H9 (cell line): ENCODE results near the gene FAM174B. TPM values are rescaled to one million over a fixed set of nuclear protein-coding genes. Genes with fewer than 3 reads are reported as not detected.

Experiments used
- DNase-seq: peaks from one replicate; pipeline ENCODE4 v3.0.0-alpha.2; 2017
- H2AFZ ChIP-seq: one replicate; pipeline ENCODE4 v1.6.1; 2013; ENCODE audit warnings: mild to moderate bottlenecking, low read length, control low read depth, moderate library complexity
- H2AK5ac ChIP-seq: 2 replicates; pipeline ENCODE4 v1.6.1; 2013; ENCODE audit warnings: low read length, control low read depth, mixed read lengths; ENCODE audit not compliant: insufficient read length
- H2BK120ac ChIP-seq: one replicate; pipeline ENCODE4 v1.6.1; 2013; ENCODE audit warnings: low read depth, mild to moderate bottlenecking, low read length, control low read depth, inconsistent platforms; ENCODE audit not compliant: poor library complexity, severe bottlenecking
- H2BK12ac ChIP-seq: 2 replicates; pipeline ENCODE4 v1.6.1; 2013; ENCODE audit warnings: low read length, control low read depth, mixed read lengths, low read depth; ENCODE audit not compliant: insufficient read length
- H2BK15ac ChIP-seq: 2 replicates; pipeline ENCODE4 v1.6.1; 2013; ENCODE audit warnings: low read depth, low read length, control low read depth
- H2BK20ac ChIP-seq: one replicate; pipeline ENCODE4 v1.6.1; 2013; ENCODE audit warnings: low read depth, mild to moderate bottlenecking, low read length, control low read depth, inconsistent platforms; ENCODE audit not compliant: poor library complexity, severe bottlenecking
- H2BK5ac ChIP-seq: 2 replicates; pipeline ENCODE4 v1.6.1; 2013; ENCODE audit warnings: low read length, control low read depth, mixed read lengths; ENCODE audit not compliant: insufficient read length
- H3K14ac ChIP-seq: 2 replicates; pipeline ENCODE4 v1.6.1; 2013; ENCODE audit warnings: low read length, control low read depth; ENCODE audit not compliant: insufficient read depth
- H3K18ac ChIP-seq: 2 replicates; pipeline ENCODE4 v1.6.1; 2013; ENCODE audit warnings: low read depth, mild to moderate bottlenecking, mixed read lengths, low read length, control low read depth; ENCODE audit not compliant: insufficient read length
- H3K23ac ChIP-seq: 2 replicates; pipeline ENCODE4 v1.6.1; 2013; ENCODE audit warnings: low read length, control low read depth, mixed read lengths, low read depth; ENCODE audit not compliant: insufficient read length
- H3K23me2 ChIP-seq: 2 replicates; pipeline ENCODE4 v1.6.1; 2013; ENCODE audit warnings: low read depth, mild to moderate bottlenecking, mixed read lengths, low read length, control low read depth; ENCODE audit not compliant: insufficient read length, poor library complexity, severe bottlenecking
- H3K27ac ChIP-seq: 2 replicates; pipeline ENCODE4 v1.5.1; 2013; ENCODE audit warnings: low read length, control low read depth, mixed read lengths, low read depth; ENCODE audit not compliant: insufficient read length
- H3K27me3 ChIP-seq: 2 replicates; pipeline ENCODE4 v1.6.1; 2013; ENCODE audit warnings: low read length, control low read depth, inconsistent platforms; ENCODE audit not compliant: insufficient read depth
- H3K4ac ChIP-seq: 2 replicates; pipeline ENCODE4 v1.6.1; 2013; ENCODE audit warnings: low read depth, mild to moderate bottlenecking, control low read depth, inconsistent platforms, low read length, moderate library complexity
- H3K4me1 ChIP-seq: 2 replicates; pipeline ENCODE4 v1.6.1; 2013; ENCODE audit warnings: low read length, control low read depth, inconsistent platforms; ENCODE audit not compliant: insufficient read depth
- H3K4me2 ChIP-seq: 2 replicates; pipeline ENCODE4 v1.6.1; 2013; ENCODE audit warnings: low read length, control low read depth, mixed read lengths; ENCODE audit not compliant: insufficient read length, insufficient read depth
- H3K56ac ChIP-seq: 2 replicates; pipeline ENCODE4 v1.6.1; 2013; ENCODE audit warnings: low read depth, mild to moderate bottlenecking, mixed read lengths, low read length, control low read depth; ENCODE audit not compliant: insufficient read length
- H3K79me1 ChIP-seq: 2 replicates; pipeline ENCODE4 v1.6.1; 2013; ENCODE audit warnings: low read depth, mild to moderate bottlenecking, moderate library complexity, low read length, control low read depth, inconsistent platforms; ENCODE audit not compliant: insufficient read depth, poor library complexity, severe bottlenecking
- H3K79me2 ChIP-seq: 2 replicates; pipeline ENCODE4 v1.6.1; 2013; ENCODE audit warnings: low read length, control low read depth, inconsistent platforms; ENCODE audit not compliant: insufficient read depth
- H3K9ac ChIP-seq: 2 replicates; pipeline ENCODE4 v1.6.1; 2013; ENCODE audit warnings: low read length, control low read depth, mixed read lengths; ENCODE audit not compliant: insufficient read length; ENCODE audit errors: extremely low read depth
- H3K9me3 ChIP-seq: one replicate; pipeline ENCODE4 v1.6.1; 2013; ENCODE audit warnings: low read depth, low read length, inconsistent platforms; ENCODE audit not compliant: control insufficient read depth
- H3T11ph ChIP-seq: one replicate; pipeline ENCODE4 v1.6.1; 2013; ENCODE audit warnings: mild to moderate bottlenecking, low read length, control low read depth, inconsistent platforms
- H4K20me1 ChIP-seq: one replicate; pipeline ENCODE4 v1.6.1; 2013; ENCODE audit not compliant: control insufficient read depth, insufficient read length, insufficient read depth
- H4K5ac ChIP-seq: 2 replicates; pipeline ENCODE4 v1.6.1; 2013; ENCODE audit warnings: low read depth, mild to moderate bottlenecking, mixed read lengths, low read length, control low read depth; ENCODE audit not compliant: insufficient read length
- H4K8ac ChIP-seq: replicated peaks from 2 replicates; pipeline ENCODE4 v1.6.1; 2013; ENCODE audit warnings: low read length, control low read depth, mixed read lengths, low read depth; ENCODE audit not compliant: insufficient read length
- H4K91ac ChIP-seq: 2 replicates; pipeline ENCODE4 v1.6.1; 2013; ENCODE audit warnings: low read depth, mild to moderate bottlenecking, moderate library complexity, mixed read lengths, low read length, control low read depth; ENCODE audit not compliant: insufficient read length
- H3K27ac Mint-ChIP-seq, 3 experiments: 2 replicates in 2 of 3; 3 replicates in 1 of 3; pipeline ENCODE4 v1.8.0; 2020 to 2021; ENCODE audit warnings: mixed read lengths in 3 of 3, mild to moderate bottlenecking in 1 of 3, moderate library complexity in 1 of 3
- H3K27me3 Mint-ChIP-seq: 2 replicates; pipeline ENCODE4 v1.8.0; 2021; ENCODE audit warnings: low read depth, mild to moderate bottlenecking, moderate library complexity, mixed read lengths
- H3K36me3 Mint-ChIP-seq, 3 experiments: 2 replicates in 2 of 3; 3 replicates in 1 of 3; pipeline ENCODE4 v1.8.0; 2020 to 2021; ENCODE audit warnings: low read depth in 3 of 3, mixed read lengths in 3 of 3; ENCODE audit not compliant: insufficient read depth in 1 of 3
- H3K4me1 Mint-ChIP-seq, 2 experiments: 2 replicates each; pipeline ENCODE4 v1.8.0; 2020; ENCODE audit warnings: mixed read lengths in 2 of 2
- H3K4me3 Mint-ChIP-seq, 2 experiments: 2 replicates in 1 of 2; 3 replicates in 1 of 2; pipeline ENCODE4 v1.8.0; 2020 to 2021; ENCODE audit warnings: mild to moderate bottlenecking in 2 of 2, mixed read lengths in 2 of 2, moderate library complexity in 1 of 2
- H3K9me3 Mint-ChIP-seq, 2 experiments: 2 replicates in 1 of 2; 3 replicates in 1 of 2; pipeline ENCODE4 v1.8.0; 2020; ENCODE audit warnings: mild to moderate bottlenecking in 2 of 2, mixed read lengths in 2 of 2, moderate library complexity in 1 of 2
- WGBS: extraction: QIAGEN DNeasy Blood & Tissue Kit; methylation state at CpG from one replicate; pipeline ENCODE4 v1.1.7; 2013; ENCODE audit warnings: missing lambda C conversion rate, low lambda C conversion rate, mixed read lengths; ENCODE audit not compliant: insufficient read length; ENCODE audit errors: extremely low coverage; 5-methylcytosine and 5-hydroxymethylcytosine counted together
- total RNA-seq: library from RNA; stranded (reverse); gene quantifications from 2 replicates; pipeline ENCODE4 v1.2.1, GENCODE V29; 2021
- TF ChIP-seq, protein P1 (sequence below): fragments of 200-600 bp; sonication (generic); conservative IDR thresholded peaks from 3 replicates; pipeline ENCODE4 v1.8.0; 2021; ENCODE audit warnings: antibody characterized with exemption, mild to moderate bottlenecking

Gene FAM174B
- total RNA-seq, 1 experiment from 2014 or later, result 38.0 TPM

DNA sequence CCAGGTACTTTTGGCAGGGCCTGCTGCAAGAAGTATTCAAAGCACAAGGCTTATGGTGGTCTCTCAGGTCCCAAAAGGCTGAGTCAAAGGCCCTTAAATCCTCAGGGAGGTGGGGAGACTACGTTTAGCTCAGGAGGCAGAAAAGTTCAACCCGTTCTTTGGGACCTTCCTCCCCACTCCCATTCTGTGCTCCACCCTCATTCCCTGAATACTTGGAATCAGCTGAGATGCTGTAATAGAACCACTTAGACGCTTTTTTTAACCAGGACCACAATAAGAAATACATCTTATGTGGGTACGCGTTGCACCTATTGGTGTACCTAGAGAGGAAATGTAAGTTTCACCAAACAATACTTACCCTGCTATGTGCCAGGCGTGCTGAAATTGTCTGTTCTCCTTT lies 58.0 kb downstream of the FAM174B start:
- no peak overlapping the region for H2BK20ac ChIP-seq
- no peak overlapping the region for H2BK12ac ChIP-seq
- no peaks in the 10 kb centered on the region for H3K79me1 ChIP-seq
- no peak overlapping the region for H3K9ac ChIP-seq
- no peak overlapping the region for H3K56ac ChIP-seq
- H3K23me2 ChIP-seq, result no peaks in the 10 kb centered on the region
- no peaks in the 10 kb centered on the region for H3K4me1 ChIP-seq
- H4K5ac ChIP-seq, result no peak overlapping the region
- no peak overlapping the region for H3K18ac ChIP-seq
- no peak overlapping the region for H4K91ac ChIP-seq
- no peak overlapping the region for H2AK5ac ChIP-seq
- H3K79me2 ChIP-seq, result no peaks in the 10 kb centered on the region
- H3K4me2 ChIP-seq, result no peak overlapping the region
- WGBS, result no CpG with 5 or more reads among the region's 6 CpGs
- TF ChIP-seq, protein P1, sequence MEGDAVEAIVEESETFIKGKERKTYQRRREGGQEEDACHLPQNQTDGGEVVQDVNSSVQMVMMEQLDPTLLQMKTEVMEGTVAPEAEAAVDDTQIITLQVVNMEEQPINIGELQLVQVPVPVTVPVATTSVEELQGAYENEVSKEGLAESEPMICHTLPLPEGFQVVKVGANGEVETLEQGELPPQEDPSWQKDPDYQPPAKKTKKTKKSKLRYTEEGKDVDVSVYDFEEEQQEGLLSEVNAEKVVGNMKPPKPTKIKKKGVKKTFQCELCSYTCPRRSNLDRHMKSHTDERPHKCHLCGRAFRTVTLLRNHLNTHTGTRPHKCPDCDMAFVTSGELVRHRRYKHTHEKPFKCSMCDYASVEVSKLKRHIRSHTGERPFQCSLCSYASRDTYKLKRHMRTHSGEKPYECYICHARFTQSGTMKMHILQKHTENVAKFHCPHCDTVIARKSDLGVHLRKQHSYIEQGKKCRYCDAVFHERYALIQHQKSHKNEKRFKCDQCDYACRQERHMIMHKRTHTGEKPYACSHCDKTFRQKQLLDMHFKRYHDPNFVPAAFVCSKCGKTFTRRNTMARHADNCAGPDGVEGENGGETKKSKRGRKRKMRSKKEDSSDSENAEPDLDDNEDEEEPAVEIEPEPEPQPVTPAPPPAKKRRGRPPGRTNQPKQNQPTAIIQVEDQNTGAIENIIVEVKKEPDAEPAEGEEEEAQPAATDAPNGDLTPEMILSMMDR, result no peak
- H2BK5ac ChIP-seq, result no peak overlapping the region
- Mint-ChIP-seq H3K4me3 (no peak overlapping the region), H3K27ac (no peak overlapping the region), H3K36me3 (no peaks in the 10 kb centered on the region), H3K4me1 (peaks cover 4 to 8% of the 10 kb centered on the region in 2 experiments; a peak in 3 of 4 replicates), H3K27me3 (peaks cover 2% of the 10 kb centered on the region; the same call in 1 of the 2 replicates), H3K9me3 (no peaks in the 10 kb centered on the region)
- no peak overlapping the region for H3K27ac ChIP-seq
- no peak overlapping the region for H2BK120ac ChIP-seq
- no peak overlapping the region for H3K23ac ChIP-seq
- no peak overlapping the region for H2AFZ ChIP-seq
- no peak for DNase-seq
- H4K8ac ChIP-seq, result no peak overlapping the region
- H3K14ac ChIP-seq, result no peak overlapping the region
- H3T11ph ChIP-seq, result no peak overlapping the region
- no peaks in the 10 kb centered on the region for H3K9me3 ChIP-seq
- no peak overlapping the region for H3K4ac ChIP-seq
- H2BK15ac ChIP-seq, result no peak overlapping the region
- H3K27me3 ChIP-seq, result no peaks in the 10 kb centered on the region
- no peaks in the 10 kb centered on the region for H4K20me1 ChIP-seq
